ENCODE data around the gene DNAH17. TPM values are rescaled to one million over a fixed set of nuclear protein-coding genes. Genes with fewer than 3 reads are reported as not detected.

DNAH17 gene
- total and polyA plus RNA-seq, 2 donors (not counting 1 experiment from before 2014, with no cell fraction given) = 0.01 to 0.12 TPM

- H2AFZ ChIP-seq (ENCODE audit: insufficient read depth, low read depth, low read length, poor library complexity, severe bottlenecking) = no peak overlapping the region
- no peak overlapping the region for H3K4me2 ChIP-seq (replicated peaks; ENCODE audit: low read depth, low read length, poor library complexity, severe bottlenecking)
- CTCF ChIA-PET = interaction anchor here (0.9 to 1.4 kb wide), 4 partner anchors 10 to 31 kb away, joined by 4 to 6 read pairs (median 5); no protein-coding TSS in a partner anchor
- intact Hi-C loops (cut with micrococcal nuclease) = no loop called here
- H3K27me3 ChIP-seq (replicated peaks in 1 of 4; ENCODE audit: control extremely low read depth in 1 of 4, control insufficient read depth in 3 of 4, insufficient read depth in 4 of 4, low read length in 3 of 4) = no peaks in the 10 kb centered on the region
- H3K36me3 ChIP-seq (replicated peaks in 1 of 2; ENCODE audit: control extremely low read depth in 1 of 2, control insufficient read depth in 1 of 2, extremely low read depth in 1 of 2, insufficient read depth in 2 of 2, low read length in 1 of 2) = peaks cover 0 to 44% of the 10 kb centered on the region in 2 experiments
- H3K27me3 Mint-ChIP-seq = no peaks in the 10 kb centered on the region
- no peak overlapping the region for H3K4me3 ChIP-seq (ENCODE audit: control extremely low read depth in 1 of 5, extremely low read depth in 1 of 5, insufficient read depth in 1 of 5, low read depth in 2 of 5, low read length in 4 of 5)
- WGBS (ENCODE audit: insufficient coverage) = 92% methylated on average over 3 of the region's 4 CpGs
- POLR2A ChIA-PET = no interaction called here
- H3K4me1 ChIP-seq (ENCODE audit: control insufficient read depth in 2 of 2, insufficient read depth in 2 of 2, low read length in 2 of 2) = peaks cover 19 to 32% of the 10 kb centered on the region in 2 donors
- TF ChIP-seq, protein P1, sequence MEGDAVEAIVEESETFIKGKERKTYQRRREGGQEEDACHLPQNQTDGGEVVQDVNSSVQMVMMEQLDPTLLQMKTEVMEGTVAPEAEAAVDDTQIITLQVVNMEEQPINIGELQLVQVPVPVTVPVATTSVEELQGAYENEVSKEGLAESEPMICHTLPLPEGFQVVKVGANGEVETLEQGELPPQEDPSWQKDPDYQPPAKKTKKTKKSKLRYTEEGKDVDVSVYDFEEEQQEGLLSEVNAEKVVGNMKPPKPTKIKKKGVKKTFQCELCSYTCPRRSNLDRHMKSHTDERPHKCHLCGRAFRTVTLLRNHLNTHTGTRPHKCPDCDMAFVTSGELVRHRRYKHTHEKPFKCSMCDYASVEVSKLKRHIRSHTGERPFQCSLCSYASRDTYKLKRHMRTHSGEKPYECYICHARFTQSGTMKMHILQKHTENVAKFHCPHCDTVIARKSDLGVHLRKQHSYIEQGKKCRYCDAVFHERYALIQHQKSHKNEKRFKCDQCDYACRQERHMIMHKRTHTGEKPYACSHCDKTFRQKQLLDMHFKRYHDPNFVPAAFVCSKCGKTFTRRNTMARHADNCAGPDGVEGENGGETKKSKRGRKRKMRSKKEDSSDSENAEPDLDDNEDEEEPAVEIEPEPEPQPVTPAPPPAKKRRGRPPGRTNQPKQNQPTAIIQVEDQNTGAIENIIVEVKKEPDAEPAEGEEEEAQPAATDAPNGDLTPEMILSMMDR (IDR thresholded peaks at IDR 0.05) = no peak
- no peak for TF ChIP-seq EZH2 (IDR thresholded peaks at IDR 0.05; ENCODE audit: borderline replicate concordance, insufficient read depth, low read depth, low read length, poor library complexity, severe bottlenecking)
- no peak for DNase-seq
- H3K9ac ChIP-seq (ENCODE audit: low read length) = no peak overlapping the region
- no peaks in the 10 kb centered on the region for H3K9me3 ChIP-seq (ENCODE audit: control extremely low read depth in 1 of 3, control insufficient read depth in 2 of 3, insufficient read depth in 1 of 3, low read length in 2 of 3)
- no peak overlapping the region for H3K27ac ChIP-seq (ENCODE audit: low read length in 2 of 2)
- no peaks in the 10 kb centered on the region for H3K9me3 Mint-ChIP-seq (ENCODE audit: insufficient read depth)
- H3K4me3 Mint-ChIP-seq = no peak overlapping the region
- peaks cover 38% of the 10 kb centered on the region for H3K4me1 Mint-ChIP-seq
- H4K20me1 ChIP-seq (ENCODE audit: control insufficient read depth, insufficient read depth, low read length, poor library complexity, severe bottlenecking) = peaks cover 97% of the 10 kb centered on the region
- ATAC-seq (ENCODE audit: low read depth) = no peak
- H3K27ac Mint-ChIP-seq = no peak overlapping the region
- peaks cover 98% of the 10 kb centered on the region for H3K79me2 ChIP-seq (ENCODE audit: control insufficient read depth, insufficient read depth, low read length)
These were observed 185.4 kb downstream of the DNAH17 start for GRCh38 chr17:78391843-78392242.

- Histone ChIP-seq H3K4me2 (replicated peaks; ENCODE audit: low read depth, low read length, poor library complexity, severe bottlenecking) (no peak overlapping the region), H3K79me2 (ENCODE audit: control insufficient read depth, insufficient read depth, low read length) (peaks cover 98% of the 10 kb centered on the region)
- peaks cover 47% of the 10 kb centered on the region for H3K4me1 Mint-ChIP-seq
These were observed 186.2 kb downstream of the DNAH17 start for GRCh38 chr17:78391051-78391431.

More at GRCh38 chr17:78391051-78391431, 186.2 kb downstream of the DNAH17 start:
- no peaks in the 10 kb centered on the region for H3K9me3 ChIP-seq (ENCODE audit: control extremely low read depth in 1 of 3, control insufficient read depth in 2 of 3, insufficient read depth in 1 of 3, low read length in 2 of 3)
- POLR2A ChIA-PET = no interaction called here
- no peak overlapping the region for H3K27ac ChIP-seq (ENCODE audit: low read length in 2 of 2)
- no peak overlapping the region for H3K4me3 ChIP-seq (ENCODE audit: control extremely low read depth in 1 of 5, extremely low read depth in 1 of 5, insufficient read depth in 1 of 5, low read depth in 2 of 5, low read length in 4 of 5)
- peaks cover 27 to 40% of the 10 kb centered on the region in 2 donors for H3K4me1 ChIP-seq (ENCODE audit: control insufficient read depth in 2 of 2, insufficient read depth in 2 of 2, low read length in 2 of 2)
- CTCF ChIA-PET = interaction anchor here (1.1 to 1.4 kb wide), 3 partner anchors 9 to 31 kb away, joined by 4 to 6 read pairs (median 5); no protein-coding TSS in a partner anchor
- ATAC-seq (ENCODE audit: low read depth) (no peak), DNase-seq (no peak)
- H3K27me3 Mint-ChIP-seq = no peaks in the 10 kb centered on the region
- peaks cover 98% of the 10 kb centered on the region for H4K20me1 ChIP-seq (ENCODE audit: control insufficient read depth, insufficient read depth, low read length, poor library complexity, severe bottlenecking)
- TF ChIP-seq, protein P1 (IDR thresholded peaks at IDR 0.05) = no peak
- TF ChIP-seq EZH2 (IDR thresholded peaks at IDR 0.05; ENCODE audit: borderline replicate concordance, insufficient read depth, low read depth, low read length, poor library complexity, severe bottlenecking) = no peak
- WGBS (ENCODE audit: insufficient coverage) = 94% methylated on average over 11 of the region's 11 CpGs
- no peak overlapping the region for H2AFZ ChIP-seq (ENCODE audit: insufficient read depth, low read depth, low read length, poor library complexity, severe bottlenecking)
- H3K9ac ChIP-seq (ENCODE audit: low read length) = no peak overlapping the region
- H3K27ac Mint-ChIP-seq = peak overlapping the region; percentile 61
- no peaks in the 10 kb centered on the region for H3K9me3 Mint-ChIP-seq (ENCODE audit: insufficient read depth)
- no peak overlapping the region for H3K4me3 Mint-ChIP-seq
- H3K36me3 ChIP-seq (replicated peaks in 1 of 2; ENCODE audit: control extremely low read depth in 1 of 2, control insufficient read depth in 1 of 2, extremely low read depth in 1 of 2, insufficient read depth in 2 of 2, low read length in 1 of 2) = peaks cover 0 to 36% of the 10 kb centered on the region in 2 experiments
- no peaks in the 10 kb centered on the region for H3K27me3 ChIP-seq (replicated peaks in 1 of 4; ENCODE audit: control extremely low read depth in 1 of 4, control insufficient read depth in 3 of 4, insufficient read depth in 4 of 4, low read length in 3 of 4)
- intact Hi-C loops (cut with micrococcal nuclease) = no loop called here
